IMR-90 (cell line): ENCODE data around the gene ACYP2. TPM values are rescaled to one million over a fixed set of nuclear protein-coding genes. Genes with fewer than 3 reads are reported as not detected.

Experiments used
- ATAC-seq: fragments of 200-7000 bp; cut with Tn5 transposase; 2 replicates; pipeline ENCODE4 v1.9.1; 2020; ENCODE audit warnings: low read depth, mild to moderate bottlenecking, moderate library complexity
- BruUV-seq: library from RNA; stranded (reverse); fragments of 400-500 nt; replicated peaks from 2 replicates; lab custom pipeline; 2021; lab: Mats Ljungman, UMichigan
- CTCF ChIA-PET: fragments of 300-600 bp; formaldehyde crosslinking; extraction: SDS; loops from one replicate; lab custom pipeline; 2021; ENCODE audit warnings: antibody characterized with exemption; lab: Yijun Ruan, JAX
- POLR2A ChIA-PET: fragments of 300-600 bp; sonication (Branson Sonifier 250); formaldehyde crosslinking; loops from one replicate; lab custom pipeline; 2022; ENCODE audit warnings: antibody characterized with exemption; ENCODE audit not compliant: unreplicated experiment; lab: Charles Lee
- DNase-seq: peaks from one replicate; pipeline ENCODE4 v3.0.0; 2013
- H2AFZ ChIP-seq: replicated peaks from 2 replicates; pipeline ENCODE3; 2013; ENCODE audit warnings: low read length, mild to moderate bottlenecking; ENCODE audit not compliant: poor library complexity
- H2AK5ac ChIP-seq: 2 replicates; pipeline ENCODE4 v1.6.1; 2013; ENCODE audit warnings: low read depth, low read length, inconsistent platforms
- H2AK9ac ChIP-seq: replicated peaks from 2 replicates; pipeline ENCODE3; 2013; ENCODE audit warnings: mild to moderate bottlenecking, low read depth, low read length, moderate library complexity; ENCODE audit not compliant: poor library complexity
- H2BK120ac ChIP-seq: 2 replicates; pipeline ENCODE4 v1.6.1; 2013; ENCODE audit warnings: low read depth, low read length, inconsistent platforms
- H2BK15ac ChIP-seq: 3 replicates; pipeline ENCODE4 v1.6.1; 2013; ENCODE audit warnings: low read depth, low read length, inconsistent platforms
- H2BK20ac ChIP-seq: 2 replicates; pipeline ENCODE4 v1.6.1; 2013; ENCODE audit warnings: low read depth, mild to moderate bottlenecking, inconsistent platforms, low read length, moderate library complexity
- H2BK5ac ChIP-seq: 2 replicates; pipeline ENCODE4 v1.6.1; 2013; ENCODE audit warnings: mild to moderate bottlenecking, low read depth, low read length, inconsistent platforms; ENCODE audit not compliant: poor library complexity, severe bottlenecking
- H3K14ac ChIP-seq: replicated peaks from 2 replicates; pipeline ENCODE4 v1.6.1; 2013; ENCODE audit warnings: low read depth, low read length, inconsistent platforms
- H3K18ac ChIP-seq: 2 replicates; pipeline ENCODE4 v1.6.1; 2013; ENCODE audit warnings: low read depth, low read length, control low read depth
- H3K23ac ChIP-seq: 2 replicates; pipeline ENCODE4 v1.6.1; 2013; ENCODE audit warnings: low read depth, low read length, inconsistent platforms
- H3K27ac ChIP-seq: 2 replicates; pipeline ENCODE4 v1.5.1; 2013; ENCODE audit warnings: mild to moderate bottlenecking, control low read depth, low read length; ENCODE audit not compliant: insufficient read depth
- H3K27me3 ChIP-seq: 2 replicates; pipeline ENCODE4 v1.6.1; 2013; ENCODE audit warnings: low read length; ENCODE audit not compliant: control insufficient read depth, insufficient read depth
- H3K36me3 ChIP-seq: 2 replicates; pipeline ENCODE4 v1.6.1; 2013; ENCODE audit warnings: low read length, mixed read lengths; ENCODE audit not compliant: control insufficient read depth, insufficient read depth
- H3K4ac ChIP-seq: 2 replicates; pipeline ENCODE4 v1.6.1; 2013; ENCODE audit warnings: low read depth, low read length, inconsistent platforms
- H3K4me1 ChIP-seq: 2 replicates; pipeline ENCODE4 v1.6.1; 2013; ENCODE audit warnings: low read length, mixed read lengths; ENCODE audit not compliant: control insufficient read depth, insufficient read depth
- H3K4me2 ChIP-seq: 2 replicates; pipeline ENCODE4 v1.6.1; 2013; ENCODE audit warnings: low read depth, mild to moderate bottlenecking, control low read depth, low read length, moderate library complexity
- H3K4me3 ChIP-seq: 2 replicates; pipeline ENCODE4 v1.5.1; 2013; ENCODE audit warnings: low read depth, mild to moderate bottlenecking, control low read depth, low read length, moderate library complexity; ENCODE audit not compliant: insufficient read depth
- H3K56ac ChIP-seq: 2 replicates; pipeline ENCODE4 v1.6.1; 2013; ENCODE audit warnings: low read length, inconsistent platforms; ENCODE audit not compliant: insufficient read depth; ENCODE audit errors: extremely low read depth
- H3K79me1 ChIP-seq, 2 experiments: 2 replicates each; pipeline ENCODE4 v1.6.1; 2013; ENCODE audit warnings: low read length in 2 of 2, inconsistent platforms in 1 of 2, low read depth in 1 of 2
- H3K9ac ChIP-seq: 2 replicates; pipeline ENCODE4 v1.6.1; 2013; ENCODE audit warnings: low read depth, low read length, control low read depth
- H3K9me1 ChIP-seq: 2 replicates; pipeline ENCODE4 v1.6.1; 2013; ENCODE audit warnings: low read length, inconsistent platforms; ENCODE audit not compliant: insufficient read depth
- H3K9me3 ChIP-seq: 2 replicates; pipeline ENCODE4 v1.6.1; 2013; ENCODE audit warnings: low read length; ENCODE audit not compliant: control insufficient read depth, insufficient read depth
- H4K20me1 ChIP-seq: 2 replicates; pipeline ENCODE4 v1.6.1; 2013; ENCODE audit warnings: low read length, inconsistent platforms; ENCODE audit not compliant: insufficient read depth
- H4K5ac ChIP-seq: 2 replicates; pipeline ENCODE4 v1.6.1; 2013; ENCODE audit warnings: mild to moderate bottlenecking, low read depth, low read length, control low read depth
- H4K8ac ChIP-seq, 2 experiments: 2 replicates each; pipeline ENCODE4 v1.6.1; 2013; ENCODE audit warnings: low read depth in 2 of 2, low read length in 2 of 2, control low read depth in 1 of 2, inconsistent platforms in 1 of 2
- H4K91ac ChIP-seq: 2 replicates; pipeline ENCODE4 v1.6.1; 2013; ENCODE audit warnings: low read depth, low read length, inconsistent platforms; ENCODE audit not compliant: insufficient read depth
- BHLHE40 ChIP-seq: fragments of 150-350 bp; IDR thresholded peaks from 2 replicates; pipeline ENCODE4 v1.6.1; 2016; ENCODE audit warnings: mild to moderate bottlenecking, low read depth, low read length
- CEBPB ChIP-seq: IDR thresholded peaks from 2 replicates; pipeline ENCODE4 v1.6.1; 2012; ENCODE audit warnings: low read depth, low read length, improper control_type of control experiment
- CHD1 ChIP-seq: IDR thresholded peaks from 2 replicates; pipeline ENCODE4 v1.6.1; 2012; ENCODE audit warnings: low read depth, low read length, improper control_type of control experiment
- FOS ChIP-seq: fragments of 150-350 bp; IDR thresholded peaks from 2 replicates; pipeline ENCODE4 v1.6.1; 2016; ENCODE audit warnings: low read depth, low read length
- MAFK ChIP-seq: IDR thresholded peaks from 2 replicates; pipeline ENCODE4 v1.6.1; 2012; ENCODE audit warnings: low read depth, low read length, improper control_type of control experiment
- MAZ ChIP-seq: IDR thresholded peaks from 2 replicates; pipeline ENCODE4 v1.6.1; 2012; ENCODE audit warnings: low read depth, mild to moderate bottlenecking, low read length, improper control_type of control experiment, moderate library complexity, borderline replicate concordance
- MXI1 ChIP-seq: IDR thresholded peaks from 2 replicates; pipeline ENCODE4 v1.6.1; 2012; ENCODE audit warnings: low read depth, mild to moderate bottlenecking, low read length, moderate library complexity, borderline replicate concordance
- NFE2L2 ChIP-seq: fragments of 150-350 bp; IDR thresholded peaks from 2 replicates; pipeline ENCODE4 v1.6.1; 2016; ENCODE audit warnings: low read depth, mild to moderate bottlenecking, low read length
- POLR2A ChIP-seq: IDR thresholded peaks from 2 replicates; pipeline ENCODE4 v1.6.1; 2012; ENCODE audit warnings: mild to moderate bottlenecking, low read depth, low read length
- RAD21 ChIP-seq: IDR thresholded peaks from 2 replicates; pipeline ENCODE4 v1.6.1; 2012; ENCODE audit warnings: low read length, improper control_type of control experiment
- RCOR1 ChIP-seq: IDR thresholded peaks from 2 replicates; pipeline ENCODE4 v1.6.1; 2012; ENCODE audit warnings: mild to moderate bottlenecking, low read length, improper control_type of control experiment; ENCODE audit not compliant: insufficient replicate concordance
- RFX5 ChIP-seq: IDR thresholded peaks from 2 replicates; pipeline ENCODE4 v1.8.0; 2012; ENCODE audit warnings: low read depth, mild to moderate bottlenecking, low read length, moderate library complexity
- SMC3 ChIP-seq: fragments of 150-350 bp; IDR thresholded peaks from 2 replicates; pipeline ENCODE4 v1.6.1; 2016; ENCODE audit warnings: low read depth, mild to moderate bottlenecking, antibody characterized with exemption, low read length, moderate library complexity
- WGBS, 2 experiments: methylation state at CpG; one replicate each; pipeline versions ENCODE4 v1.1.5 to v1.1.7; 2013; ENCODE audit warnings: missing lambda C conversion rate in 2 of 2; ENCODE audit not compliant: insufficient read length in 1 of 2; ENCODE audit errors: extremely low coverage in 2 of 2; 5-methylcytosine and 5-hydroxymethylcytosine counted together
- dilution Hi-C: fragments of 300-500 bp; cut with HindIII; formaldehyde crosslinking; loops from one replicate; pipeline ENCODE4 v1.14.3; 2018; ENCODE audit warnings: low sequenced_read_pairs; ENCODE audit not compliant: unreplicated experiment
- in situ Hi-C: fragments of 300-500 bp; cut with MboI; formaldehyde crosslinking; loops from 3 replicates; pipeline ENCODE4 v1.14.3; 2019; ENCODE audit warnings: low sequenced_read_pairs, inconsistent platforms, mixed read lengths
- intact Hi-C: fragments of 100-400 bp; cut with micrococcal nuclease; formaldehyde crosslinking; loops from 2 replicates; pipeline ENCODE4 v1.10.0; 2022
- polyA plus RNA-seq, 3 experiments: library from polyadenylated mRNA; depleted of rRNA; stranded (reverse); fragments of >200 nt; gene quantifications; 2 replicates each; pipeline ENCODE4 v1.2.3, GENCODE V29; 2012; ENCODE audit warnings: low replicate concordance in 1 of 3
- total RNA-seq: library from RNA; depleted of rRNA; stranded (reverse); fragments of >200 nt; gene quantifications from 2 replicates; pipeline ENCODE4 v1.2.3, GENCODE V29; 2012
- TF ChIP-seq, protein P1 (sequence below): conservative IDR thresholded peaks from 2 replicates; pipeline ENCODE4 v1.5.1; 2012; ENCODE audit warnings: mild to moderate bottlenecking, low read depth, low read length, improper control_type of control experiment
- TF ChIP-seq, protein P2 (sequence below): fragments of 150-350 bp; IDR thresholded peaks from 2 replicates; pipeline ENCODE4 v1.6.1; 2016; ENCODE audit warnings: low read depth, mild to moderate bottlenecking, low read length, moderate library complexity, borderline replicate concordance
- TF ChIP-seq, protein P3 (sequence below): fragments of 150-350 bp; IDR thresholded peaks from 2 replicates; pipeline ENCODE4 v1.6.1; 2017; ENCODE audit warnings: mild to moderate bottlenecking, antibody characterized with exemption, low read length, low read depth

The ACYP2 gene
- total and polyA plus RNA-seq, 2 of the 4 experiments (the other 2 are of a cell fraction) = 3.9 to 7.4 TPM

DNA sequence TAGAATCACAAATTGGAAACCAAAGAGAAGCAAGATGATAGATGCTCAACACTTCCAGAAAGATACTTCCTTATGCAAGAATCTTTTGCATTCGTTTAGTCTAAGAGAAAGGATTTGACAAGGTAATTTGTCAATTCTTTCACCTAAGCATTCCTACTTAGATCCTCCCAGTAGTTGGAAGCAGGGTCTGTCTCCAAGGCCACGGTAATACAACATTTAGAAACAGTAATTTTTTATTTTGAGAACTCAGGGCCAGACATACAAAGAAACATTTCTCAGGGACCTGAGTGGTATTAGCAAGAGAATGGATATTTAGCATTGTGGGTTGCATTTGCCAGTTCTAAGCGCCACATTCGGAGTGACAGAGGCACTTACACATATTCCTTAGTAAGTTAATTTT lies 68.6 kb downstream of the ACYP2 start:
- CTCF ChIA-PET = no interaction called here
- BruUV-seq = no TSS peak

More for the DNA sequence above, 68.6 kb downstream of the ACYP2 start:
- Histone ChIP-seq H3K14ac (no peak overlapping the region), H2AFZ (no peak overlapping the region), H4K5ac (no peak overlapping the region), H3K4me3 (no peak overlapping the region), H4K91ac (no peak overlapping the region), H2BK20ac (no peak overlapping the region), H3K36me3 (no peaks in the 10 kb centered on the region), H2AK9ac (no peak overlapping the region), H4K20me1 (no peaks in the 10 kb centered on the region), H3K23ac (no peak overlapping the region), H3K18ac (no peak overlapping the region), H3K9me1 (no peaks in the 10 kb centered on the region), H3K79me1 (no peaks in the 10 kb centered on the region), H4K8ac (no peak overlapping the region), H3K56ac (no peak overlapping the region), H3K9ac (no peak overlapping the region), H2BK120ac (no peak overlapping the region), H3K9me3 (no peaks in the 10 kb centered on the region), H2AK5ac (no peak overlapping the region), H3K27me3 (no peaks in the 10 kb centered on the region), H3K27ac (no peak overlapping the region), H3K4ac (no peak overlapping the region), H2BK15ac (no peak overlapping the region), H2BK5ac (no peak overlapping the region), H3K4me2 (no peak overlapping the region), H3K4me1 (no peaks in the 10 kb centered on the region)
- in situ Hi-C loops (no loop called here), intact Hi-C loops (no loop called here), dilution Hi-C loops (no loop called here)
- WGBS, 2 experiments = no CpG with 5 or more reads among the region's 4 CpGs
- no peak for DNase-seq
- TF ChIP-seq MXI1 (no peak), MAFK (no peak), SMC3 (no peak), RAD21 (no peak), FOS (no peak), RCOR1 (no peak), MAZ (no peak), NFE2L2 (no peak), CHD1 (no peak), POLR2A (no peak), BHLHE40 (no peak), CEBPB (no peak), RFX5 (no peak)
- TF ChIP-seq, protein P1, sequence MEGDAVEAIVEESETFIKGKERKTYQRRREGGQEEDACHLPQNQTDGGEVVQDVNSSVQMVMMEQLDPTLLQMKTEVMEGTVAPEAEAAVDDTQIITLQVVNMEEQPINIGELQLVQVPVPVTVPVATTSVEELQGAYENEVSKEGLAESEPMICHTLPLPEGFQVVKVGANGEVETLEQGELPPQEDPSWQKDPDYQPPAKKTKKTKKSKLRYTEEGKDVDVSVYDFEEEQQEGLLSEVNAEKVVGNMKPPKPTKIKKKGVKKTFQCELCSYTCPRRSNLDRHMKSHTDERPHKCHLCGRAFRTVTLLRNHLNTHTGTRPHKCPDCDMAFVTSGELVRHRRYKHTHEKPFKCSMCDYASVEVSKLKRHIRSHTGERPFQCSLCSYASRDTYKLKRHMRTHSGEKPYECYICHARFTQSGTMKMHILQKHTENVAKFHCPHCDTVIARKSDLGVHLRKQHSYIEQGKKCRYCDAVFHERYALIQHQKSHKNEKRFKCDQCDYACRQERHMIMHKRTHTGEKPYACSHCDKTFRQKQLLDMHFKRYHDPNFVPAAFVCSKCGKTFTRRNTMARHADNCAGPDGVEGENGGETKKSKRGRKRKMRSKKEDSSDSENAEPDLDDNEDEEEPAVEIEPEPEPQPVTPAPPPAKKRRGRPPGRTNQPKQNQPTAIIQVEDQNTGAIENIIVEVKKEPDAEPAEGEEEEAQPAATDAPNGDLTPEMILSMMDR = no peak
- TF ChIP-seq, protein P2, sequence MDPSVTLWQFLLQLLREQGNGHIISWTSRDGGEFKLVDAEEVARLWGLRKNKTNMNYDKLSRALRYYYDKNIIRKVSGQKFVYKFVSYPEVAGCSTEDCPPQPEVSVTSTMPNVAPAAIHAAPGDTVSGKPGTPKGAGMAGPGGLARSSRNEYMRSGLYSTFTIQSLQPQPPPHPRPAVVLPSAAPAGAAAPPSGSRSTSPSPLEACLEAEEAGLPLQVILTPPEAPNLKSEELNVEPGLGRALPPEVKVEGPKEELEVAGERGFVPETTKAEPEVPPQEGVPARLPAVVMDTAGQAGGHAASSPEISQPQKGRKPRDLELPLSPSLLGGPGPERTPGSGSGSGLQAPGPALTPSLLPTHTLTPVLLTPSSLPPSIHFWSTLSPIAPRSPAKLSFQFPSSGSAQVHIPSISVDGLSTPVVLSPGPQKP = no peak
- TF ChIP-seq, protein P3, sequence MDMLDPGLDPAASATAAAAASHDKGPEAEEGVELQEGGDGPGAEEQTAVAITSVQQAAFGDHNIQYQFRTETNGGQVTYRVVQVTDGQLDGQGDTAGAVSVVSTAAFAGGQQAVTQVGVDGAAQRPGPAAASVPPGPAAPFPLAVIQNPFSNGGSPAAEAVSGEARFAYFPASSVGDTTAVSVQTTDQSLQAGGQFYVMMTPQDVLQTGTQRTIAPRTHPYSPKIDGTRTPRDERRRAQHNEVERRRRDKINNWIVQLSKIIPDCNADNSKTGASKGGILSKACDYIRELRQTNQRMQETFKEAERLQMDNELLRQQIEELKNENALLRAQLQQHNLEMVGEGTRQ = no peak
- POLR2A ChIA-PET = no interaction called here
- ATAC-seq = no peak
